Prostate gland (tissue), 2 donors: Measurements from ENCODE around the gene TBX4.

Source experiments
- CTCF ChIP-seq, 4 experiments: fragments of 200-600 bp in 2 of 4; fragments of 450-650 bp in 2 of 4; sonication (generic) in 2 of 4; IDR thresholded peaks; 1 replicate in 3 of 4; 2 replicates in 1 of 4; pipeline ENCODE4 v1.5.1; 2016 to 2019; ENCODE audit warnings: antibody characterized with exemption in 4 of 4, mild to moderate bottlenecking in 2 of 4, moderate library complexity in 2 of 4
- POLR2A ChIP-seq: fragments of 450-650 bp; IDR thresholded peaks from one replicate; pipeline ENCODE4 v1.6.1; 2016; ENCODE audit warnings: antibody characterized with exemption, mild to moderate bottlenecking
- POLR2AphosphoS5 ChIP-seq: sonication (generic); formaldehyde crosslinking; IDR thresholded peaks from one replicate; pipeline ENCODE4 v1.6.1; 2017; ENCODE audit warnings: antibody characterized with exemption

- no peak for TF ChIP-seq CTCF (IDR thresholded peaks at IDR 0.05)
- TF ChIP-seq POLR2AphosphoS5, result no peak
- TF ChIP-seq POLR2A, result no peak
These were observed 31.5 kb downstream of the TBX4 start for GRCh38 chr17:61483778-61484116.
